ENCODE data around the gene MYH14. TPM values are rescaled to one million over a fixed set of nuclear protein-coding genes. Genes with fewer than 3 reads are reported as not detected.

Gene MYH14
- total RNA-seq, 1 donor from 2014 or later = not detected

DNA sequence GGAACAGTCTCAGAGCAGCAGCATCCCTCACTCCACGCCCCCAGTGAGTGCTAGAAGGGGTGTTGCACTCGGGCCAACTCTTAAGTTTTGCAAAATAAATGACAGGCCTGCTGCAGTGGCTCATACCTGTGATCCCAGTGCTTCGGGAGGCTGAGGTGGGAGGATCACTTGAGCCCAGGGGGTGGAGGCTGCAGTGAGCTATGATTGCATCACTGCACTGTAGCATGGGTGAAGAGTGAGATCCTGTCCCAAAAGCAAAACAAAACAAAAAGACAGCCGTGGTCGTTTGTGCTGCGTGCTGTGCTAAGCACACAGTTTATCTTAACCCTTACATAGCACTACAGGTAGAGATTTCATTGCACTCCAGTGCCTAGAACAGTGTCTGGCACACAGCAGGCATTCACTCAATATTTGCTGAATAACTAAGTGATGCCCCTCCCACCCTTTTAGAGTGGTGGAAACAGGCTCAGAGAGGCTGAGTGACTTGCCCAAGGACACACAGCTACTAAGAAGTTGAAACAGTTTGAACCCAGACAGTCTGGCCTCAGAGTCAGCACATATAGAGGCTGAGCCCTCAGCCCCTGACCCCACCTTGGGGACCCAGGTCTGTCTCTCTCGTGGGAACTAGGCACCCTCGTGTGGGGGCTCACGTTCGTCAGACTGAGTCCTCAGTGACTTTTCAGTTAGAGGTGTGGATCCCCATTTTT lies 107.5 kb downstream of the MYH14 start:
- H3K9me3 Mint-ChIP-seq (ENCODE audit: unreplicated experiment) = peaks cover 12% of the 10 kb centered on the region
- Histone ChIP-seq H2AFZ (ENCODE audit: low read depth, low read length) (no peak overlapping the region), H3K36me3 (ENCODE audit: insufficient read depth, low read length) (no peaks in the 10 kb centered on the region), H4K20me1 (ENCODE audit: insufficient read depth, low read length) (no peaks in the 10 kb centered on the region), H3K79me2 (ENCODE audit: insufficient read depth, low read length) (no peaks in the 10 kb centered on the region), H3K27me3 (ENCODE audit: insufficient read depth, low read length) (peaks cover 14% of the 10 kb centered on the region), H3K27ac (ENCODE audit: low read depth, low read length) (no peak overlapping the region), H3K4me1 (ENCODE audit: insufficient read depth, low read length) (no peaks in the 10 kb centered on the region), H3K9me3 (ENCODE audit: insufficient read depth, low read depth, low read length) (no peaks in the 10 kb centered on the region), H3K4me2 (ENCODE audit: low read length) (no peak overlapping the region), H3K4me3 (ENCODE audit: insufficient read depth, low read depth, low read length) (no peak overlapping the region), H3K9ac (ENCODE audit: low read length) (no peak overlapping the region)
- no peaks in the 10 kb centered on the region for H3K27me3 Mint-ChIP-seq (ENCODE audit: low read depth, unreplicated experiment)
- FAIRE-seq (no peak), DNase-seq (ENCODE audit: low read depth) (no peak)
- H3K36me3 Mint-ChIP-seq (ENCODE audit: low read depth, unreplicated experiment) = no peaks in the 10 kb centered on the region
- no peak overlapping the region for H3K4me3 Mint-ChIP-seq (ENCODE audit: unreplicated experiment)
- H3K4me1 Mint-ChIP-seq (ENCODE audit: low read depth, unreplicated experiment) = no peaks in the 10 kb centered on the region
- no peak overlapping the region for H3K27ac Mint-ChIP-seq (ENCODE audit: unreplicated experiment)
- TF ChIP-seq EZH2 (IDR thresholded peaks at IDR 0.05; ENCODE audit: insufficient read depth, low read length) (no peak), CTCF (IDR thresholded peaks at IDR 0.05; ENCODE audit: insufficient read depth, low read depth, low read length) (no peak)

DNA sequence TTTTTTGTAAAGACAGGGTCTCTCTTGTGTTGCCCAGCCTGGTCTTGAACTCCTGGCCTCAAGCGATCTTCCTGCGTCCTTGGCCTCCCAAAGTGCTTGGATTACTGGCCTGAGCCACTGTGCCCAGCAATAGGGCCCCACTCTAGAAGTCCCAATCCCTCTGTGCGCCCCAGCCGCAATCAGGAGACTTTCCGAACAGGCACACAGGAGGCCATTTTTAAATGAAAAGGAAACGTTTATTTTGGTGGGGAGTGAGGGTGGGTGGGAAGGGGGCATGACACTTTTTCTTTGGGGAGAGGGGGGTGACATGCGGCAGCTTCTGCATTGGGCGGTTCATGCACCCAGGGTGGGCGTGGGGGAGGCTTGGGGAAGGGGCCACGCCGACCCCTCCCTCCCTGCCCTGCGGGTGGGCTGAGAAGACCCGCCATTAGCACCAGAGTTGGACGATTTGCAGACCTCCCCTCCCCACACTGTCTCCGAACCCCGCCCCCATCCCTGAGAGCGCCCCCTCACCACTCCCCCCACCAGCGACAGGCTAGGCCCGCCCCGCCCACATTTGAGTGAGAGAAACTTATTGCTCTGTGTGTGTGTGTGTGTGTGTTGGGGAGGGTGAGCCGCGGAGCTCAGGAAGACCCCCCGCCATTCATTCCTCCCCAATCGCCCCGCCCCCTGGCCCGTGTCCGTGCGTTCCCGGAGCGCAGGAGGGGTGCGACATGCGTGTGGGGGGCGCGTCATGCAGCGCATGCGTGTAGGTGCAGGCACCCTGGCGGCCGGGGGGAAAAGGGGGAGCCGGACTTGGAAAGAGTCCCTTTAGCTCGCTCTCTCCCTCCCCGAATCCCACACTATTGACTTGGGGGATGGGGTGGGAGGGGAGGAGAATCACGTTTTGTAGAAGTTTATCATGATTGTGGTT lies 108.6 kb downstream of the MYH14 start:
- Mint-ChIP-seq H3K27me3 (ENCODE audit: low read depth, unreplicated experiment) (no peaks in the 10 kb centered on the region), H3K9me3 (ENCODE audit: unreplicated experiment) (peaks cover 11% of the 10 kb centered on the region), H3K4me1 (ENCODE audit: low read depth, unreplicated experiment) (no peaks in the 10 kb centered on the region), H3K36me3 (ENCODE audit: low read depth, unreplicated experiment) (no peaks in the 10 kb centered on the region), H3K27ac (ENCODE audit: unreplicated experiment) (no peak overlapping the region), H3K4me3 (ENCODE audit: unreplicated experiment) (no peak overlapping the region)
- H3K27me3 ChIP-seq (ENCODE audit: insufficient read depth, low read length) = peaks cover 14% of the 10 kb centered on the region
- FAIRE-seq (no peak), DNase-seq (ENCODE audit: low read depth) (no peak)
- no peaks in the 10 kb centered on the region for H3K4me1 ChIP-seq (ENCODE audit: insufficient read depth, low read length)
- no peak overlapping the region for H3K27ac ChIP-seq (ENCODE audit: low read depth, low read length)
- TF ChIP-seq EZH2 (IDR thresholded peaks at IDR 0.05; ENCODE audit: insufficient read depth, low read length) = no peak
- TF ChIP-seq CTCF (IDR thresholded peaks at IDR 0.05; ENCODE audit: insufficient read depth, low read depth, low read length) = no peak
- no peak overlapping the region for H3K4me3 ChIP-seq (ENCODE audit: insufficient read depth, low read depth, low read length)
- no peak overlapping the region for H2AFZ ChIP-seq (ENCODE audit: low read depth, low read length)
- no peaks in the 10 kb centered on the region for H3K36me3 ChIP-seq (ENCODE audit: insufficient read depth, low read length)
- no peaks in the 10 kb centered on the region for H4K20me1 ChIP-seq (ENCODE audit: insufficient read depth, low read length)
- no peaks in the 10 kb centered on the region for H3K9me3 ChIP-seq (ENCODE audit: insufficient read depth, low read depth, low read length)
- H3K9ac ChIP-seq (ENCODE audit: low read length) = no peak overlapping the region
- H3K79me2 ChIP-seq (ENCODE audit: insufficient read depth, low read length) = no peaks in the 10 kb centered on the region
- H3K4me2 ChIP-seq (ENCODE audit: low read length) = peak overlapping the region; percentile 15
